ENCODE results near the gene TFDP3.

The TFDP3 gene

GRCh38 chrX:133246921-133247320 is 28.8 kb upstream of the TFDP3 start:
- Histone ChIP-seq H3K9me3 (ENCODE audit: control insufficient read depth, low read length) (no peaks in the 10 kb centered on the region), H3K36me3 (ENCODE audit: control insufficient read depth, insufficient read depth, low read length) (no peaks in the 10 kb centered on the region), H3K4me3 (ENCODE audit: insufficient read depth, low read depth, low read length) (no peak overlapping the region), H3K27me3 (ENCODE audit: control insufficient read depth, insufficient read depth, low read length, poor library complexity, severe bottlenecking) (no peaks in the 10 kb centered on the region), H3K4me1 (ENCODE audit: control insufficient read depth, insufficient read depth, low read length) (no peaks in the 10 kb centered on the region), H3K27ac (ENCODE audit: insufficient read depth, low read depth, low read length, poor library complexity, severe bottlenecking) (no peak overlapping the region)

GRCh38 chrX:133235830-133236229 is 17.7 kb upstream of the TFDP3 start:
- Histone ChIP-seq H3K36me3 (ENCODE audit: control insufficient read depth, insufficient read depth, low read length) (no peaks in the 10 kb centered on the region), H3K27ac (ENCODE audit: insufficient read depth, low read depth, low read length, poor library complexity, severe bottlenecking) (no peak overlapping the region), H3K9me3 (ENCODE audit: control insufficient read depth, low read length) (no peaks in the 10 kb centered on the region), H3K27me3 (ENCODE audit: control insufficient read depth, insufficient read depth, low read length, poor library complexity, severe bottlenecking) (no peaks in the 10 kb centered on the region), H3K4me3 (ENCODE audit: insufficient read depth, low read depth, low read length) (no peak overlapping the region), H3K4me1 (ENCODE audit: control insufficient read depth, insufficient read depth, low read length) (no peaks in the 10 kb centered on the region)
- 94 to 96% methylated on average over 2 to 3 of the region's 3 CpGs for WGBS, 2 experiments

- H3K36me3 ChIP-seq (ENCODE audit: control insufficient read depth, insufficient read depth, low read length) = no peaks in the 10 kb centered on the region
- no peaks in the 10 kb centered on the region for H3K27me3 ChIP-seq (ENCODE audit: control insufficient read depth, insufficient read depth, low read length, poor library complexity, severe bottlenecking)
- H3K9me3 ChIP-seq (ENCODE audit: control insufficient read depth, low read length) = no peaks in the 10 kb centered on the region
- H3K4me1 ChIP-seq (ENCODE audit: control insufficient read depth, insufficient read depth, low read length) = no peaks in the 10 kb centered on the region
- no peak overlapping the region for H3K27ac ChIP-seq (ENCODE audit: insufficient read depth, low read depth, low read length, poor library complexity, severe bottlenecking)
- 93 to 94% methylated on average over 1 of the region's 1 CpG for WGBS, 2 experiments
- H3K4me3 ChIP-seq (ENCODE audit: insufficient read depth, low read depth, low read length) = no peak overlapping the region
Measured at GRCh38 chrX:133232331-133232730, 14.2 kb upstream of the TFDP3 start.

GRCh38 chrX:133229361-133229760 is 11.2 kb upstream of the TFDP3 start:
- H3K4me1 ChIP-seq (ENCODE audit: control insufficient read depth, insufficient read depth, low read length) = no peaks in the 10 kb centered on the region
- no peaks in the 10 kb centered on the region for H3K9me3 ChIP-seq (ENCODE audit: control insufficient read depth, low read length)
- H3K27me3 ChIP-seq (ENCODE audit: control insufficient read depth, insufficient read depth, low read length, poor library complexity, severe bottlenecking) = no peaks in the 10 kb centered on the region
- no peaks in the 10 kb centered on the region for H3K36me3 ChIP-seq (ENCODE audit: control insufficient read depth, insufficient read depth, low read length)
- WGBS, 2 experiments = 90% methylated on average over 4 of the region's 4 CpGs
- H3K4me3 ChIP-seq (ENCODE audit: insufficient read depth, low read depth, low read length) = no peak overlapping the region
- H3K27ac ChIP-seq (ENCODE audit: insufficient read depth, low read depth, low read length, poor library complexity, severe bottlenecking) = no peak overlapping the region

GRCh38 chrX:133215747-133216146 is 2.4 kb downstream of the TFDP3 start:
- WGBS, 2 experiments = 100% methylated on average over 1 of the region's 1 CpG
- Histone ChIP-seq H3K27ac (ENCODE audit: insufficient read depth, low read depth, low read length, poor library complexity, severe bottlenecking) (no peak overlapping the region), H3K4me1 (ENCODE audit: control insufficient read depth, insufficient read depth, low read length) (no peaks in the 10 kb centered on the region), H3K27me3 (ENCODE audit: control insufficient read depth, insufficient read depth, low read length, poor library complexity, severe bottlenecking) (no peaks in the 10 kb centered on the region), H3K4me3 (ENCODE audit: insufficient read depth, low read depth, low read length) (no peak overlapping the region), H3K9me3 (ENCODE audit: control insufficient read depth, low read length) (no peaks in the 10 kb centered on the region), H3K36me3 (ENCODE audit: control insufficient read depth, insufficient read depth, low read length) (no peaks in the 10 kb centered on the region)

GRCh38 chrX:133215017-133215416 is 3.1 kb downstream of the TFDP3 start:
- Histone ChIP-seq H3K36me3 (ENCODE audit: control insufficient read depth, insufficient read depth, low read length) (no peaks in the 10 kb centered on the region), H3K4me1 (ENCODE audit: control insufficient read depth, insufficient read depth, low read length) (no peaks in the 10 kb centered on the region), H3K4me3 (ENCODE audit: insufficient read depth, low read depth, low read length) (no peak overlapping the region), H3K27me3 (ENCODE audit: control insufficient read depth, insufficient read depth, low read length, poor library complexity, severe bottlenecking) (no peaks in the 10 kb centered on the region), H3K27ac (ENCODE audit: insufficient read depth, low read depth, low read length, poor library complexity, severe bottlenecking) (no peak overlapping the region), H3K9me3 (ENCODE audit: control insufficient read depth, low read length) (no peaks in the 10 kb centered on the region)
- 82 to 100% methylated on average over 2 of the region's 3 CpGs for WGBS, 2 experiments

- no peaks in the 10 kb centered on the region for H3K27me3 ChIP-seq (ENCODE audit: control insufficient read depth, insufficient read depth, low read length, poor library complexity, severe bottlenecking)
- WGBS, 2 experiments = 93 to 100% methylated on average over 3 of the region's 3 CpGs
- H3K27ac ChIP-seq (ENCODE audit: insufficient read depth, low read depth, low read length, poor library complexity, severe bottlenecking) = no peak overlapping the region
- H3K4me3 ChIP-seq (ENCODE audit: insufficient read depth, low read depth, low read length) = no peak overlapping the region
- H3K36me3 ChIP-seq (ENCODE audit: control insufficient read depth, insufficient read depth, low read length) = no peaks in the 10 kb centered on the region
- H3K9me3 ChIP-seq (ENCODE audit: control insufficient read depth, low read length) = no peaks in the 10 kb centered on the region
- H3K4me1 ChIP-seq (ENCODE audit: control insufficient read depth, insufficient read depth, low read length) = no peaks in the 10 kb centered on the region
Measured at GRCh38 chrX:133214301-133214700, 3.9 kb downstream of the TFDP3 start.

GRCh38 chrX:133213117-133213516 is 5.0 kb downstream of the TFDP3 start:
- no peak overlapping the region for H3K27ac ChIP-seq (ENCODE audit: insufficient read depth, low read depth, low read length, poor library complexity, severe bottlenecking)
- H3K36me3 ChIP-seq (ENCODE audit: control insufficient read depth, insufficient read depth, low read length) = no peaks in the 10 kb centered on the region
- H3K27me3 ChIP-seq (ENCODE audit: control insufficient read depth, insufficient read depth, low read length, poor library complexity, severe bottlenecking) = no peaks in the 10 kb centered on the region
- WGBS, 2 experiments = 67 to 68% methylated on average over 5 of the region's 5 CpGs
- no peak overlapping the region for H3K4me3 ChIP-seq (ENCODE audit: insufficient read depth, low read depth, low read length)
- H3K4me1 ChIP-seq (ENCODE audit: control insufficient read depth, insufficient read depth, low read length) = no peaks in the 10 kb centered on the region
- H3K9me3 ChIP-seq (ENCODE audit: control insufficient read depth, low read length) = no peaks in the 10 kb centered on the region

- Histone ChIP-seq H3K27ac (ENCODE audit: insufficient read depth, low read depth, low read length, poor library complexity, severe bottlenecking) (no peak overlapping the region), H3K9me3 (ENCODE audit: control insufficient read depth, low read length) (no peaks in the 10 kb centered on the region), H3K27me3 (ENCODE audit: control insufficient read depth, insufficient read depth, low read length, poor library complexity, severe bottlenecking) (no peaks in the 10 kb centered on the region), H3K4me3 (ENCODE audit: insufficient read depth, low read depth, low read length) (no peak overlapping the region), H3K4me1 (ENCODE audit: control insufficient read depth, insufficient read depth, low read length) (no peaks in the 10 kb centered on the region), H3K36me3 (ENCODE audit: control insufficient read depth, insufficient read depth, low read length) (no peaks in the 10 kb centered on the region)
- WGBS, 2 experiments = 89 to 100% methylated on average over 1 of the region's 2 CpGs
Measured at GRCh38 chrX:133207751-133208150, 10.4 kb downstream of the TFDP3 start.

GRCh38 chrX:133191739-133192039 is 26.5 kb downstream of the TFDP3 start:
- Histone ChIP-seq H3K4me1 (ENCODE audit: control insufficient read depth, insufficient read depth, low read length) (peaks cover 4% of the 10 kb centered on the region), H3K36me3 (ENCODE audit: control insufficient read depth, insufficient read depth, low read length) (no peaks in the 10 kb centered on the region), H3K27ac (ENCODE audit: insufficient read depth, low read depth, low read length, poor library complexity, severe bottlenecking) (no peak overlapping the region), H3K4me3 (ENCODE audit: insufficient read depth, low read depth, low read length) (no peak overlapping the region), H3K9me3 (ENCODE audit: control insufficient read depth, low read length) (no peaks in the 10 kb centered on the region), H3K27me3 (ENCODE audit: control insufficient read depth, insufficient read depth, low read length, poor library complexity, severe bottlenecking) (no peaks in the 10 kb centered on the region)
- WGBS, 2 experiments = 80% methylated on average over 1 of the region's 1 CpG; no CpG with 5 or more reads in 1 of the 2 experiments
